DOHH2 (cell line): Measurements from ENCODE around the gene BROX.
"Not testable (repeated sequence)": the region's sequence is repeated elsewhere in the genome, so short reads cannot be mapped to it uniquely, and the experiment has no call there.

Experiments
- H3F3A ChIP-seq: fragments of 200-600 bp; sonication (generic), shearing (Covaris generic); 2 replicates; pipeline ENCODE4 v1.6.0; 2016; ENCODE audit warnings: antibody characterized with exemption, mild to moderate bottlenecking; ENCODE audit not compliant: control insufficient read depth, insufficient read depth
- H3K27ac ChIP-seq: fragments of 200-600 bp; sonication (generic); 2 replicates; pipeline ENCODE4 v1.5.1; 2014; ENCODE audit warnings: low read depth, mild to moderate bottlenecking, low read length, moderate library complexity
- H3K27me3 ChIP-seq: fragments of 200-600 bp; sonication (generic); 2 replicates; pipeline ENCODE4 v1.6.1; 2014; ENCODE audit warnings: mild to moderate bottlenecking, low read length, mixed read lengths; ENCODE audit not compliant: control insufficient read depth
- H3K36me3 ChIP-seq: fragments of 200-600 bp; sonication (generic); 2 replicates; pipeline ENCODE4 v1.6.1; 2014; ENCODE audit warnings: mild to moderate bottlenecking, low read length, moderate library complexity, mixed read lengths; ENCODE audit not compliant: control insufficient read depth
- H3K4me1 ChIP-seq: fragments of 200-600 bp; sonication (generic); 2 replicates; pipeline ENCODE4 v1.6.1; 2014; ENCODE audit warnings: mild to moderate bottlenecking, low read length, mixed read lengths; ENCODE audit not compliant: control insufficient read depth
- H3K4me2 ChIP-seq: fragments of 200-600 bp; sonication (generic); 2 replicates; pipeline ENCODE4 v1.6.0; 2014; ENCODE audit warnings: mild to moderate bottlenecking, low read length, moderate library complexity
- H3K4me3 ChIP-seq: fragments of 200-600 bp; sonication (generic); 2 replicates; pipeline ENCODE4 v1.5.1; 2014; ENCODE audit warnings: mild to moderate bottlenecking, low read length, mixed read lengths
- H3K79me2 ChIP-seq: fragments of 200-600 bp; sonication (generic); 2 replicates; pipeline ENCODE4 v1.6.1; 2014; ENCODE audit warnings: mild to moderate bottlenecking, low read length, mixed read lengths; ENCODE audit not compliant: control insufficient read depth
- H3K9me2 ChIP-seq: fragments of 200-600 bp; sonication (generic); replicated peaks from 2 replicates; pipeline ENCODE4 v1.6.1; 2014; ENCODE audit warnings: mild to moderate bottlenecking, low read length, mixed read lengths; ENCODE audit not compliant: control insufficient read depth
- H3K9me3 ChIP-seq: fragments of 200-600 bp; sonication (generic); 2 replicates; pipeline ENCODE4 v1.6.1; 2014; ENCODE audit warnings: antibody characterized with exemption, low read length, mixed read lengths; ENCODE audit not compliant: control insufficient read depth, insufficient read depth
- H4K20me1 ChIP-seq: fragments of 200-600 bp; sonication (generic); 2 replicates; pipeline ENCODE4 v1.6.0; 2014; ENCODE audit warnings: low read depth, mild to moderate bottlenecking, antibody characterized with exemption, low read length, moderate library complexity; ENCODE audit not compliant: control insufficient read depth, insufficient read depth
- EZH2phosphoT487 ChIP-seq: fragments of 200-600 bp; sonication (generic); IDR thresholded peaks from 2 replicates; pipeline ENCODE4 v1.6.1; 2017; ENCODE audit warnings: borderline replicate concordance, mild to moderate bottlenecking, antibody characterized with exemption, low read length, moderate library complexity, mixed read lengths
- TF ChIP-seq, protein P1 (sequence below): fragments of 200-600 bp; sonication (generic); IDR thresholded peaks from one replicate; pipeline ENCODE4 v1.5.1; 2014; ENCODE audit warnings: antibody characterized with exemption, mild to moderate bottlenecking, low read depth, low read length; ENCODE audit not compliant: poor library complexity, severe bottlenecking

BROX gene, protein sequence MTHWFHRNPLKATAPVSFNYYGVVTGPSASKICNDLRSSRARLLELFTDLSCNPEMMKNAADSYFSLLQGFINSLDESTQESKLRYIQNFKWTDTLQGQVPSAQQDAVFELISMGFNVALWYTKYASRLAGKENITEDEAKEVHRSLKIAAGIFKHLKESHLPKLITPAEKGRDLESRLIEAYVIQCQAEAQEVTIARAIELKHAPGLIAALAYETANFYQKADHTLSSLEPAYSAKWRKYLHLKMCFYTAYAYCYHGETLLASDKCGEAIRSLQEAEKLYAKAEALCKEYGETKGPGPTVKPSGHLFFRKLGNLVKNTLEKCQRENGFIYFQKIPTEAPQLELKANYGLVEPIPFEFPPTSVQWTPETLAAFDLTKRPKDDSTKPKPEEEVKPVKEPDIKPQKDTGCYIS

DNA sequence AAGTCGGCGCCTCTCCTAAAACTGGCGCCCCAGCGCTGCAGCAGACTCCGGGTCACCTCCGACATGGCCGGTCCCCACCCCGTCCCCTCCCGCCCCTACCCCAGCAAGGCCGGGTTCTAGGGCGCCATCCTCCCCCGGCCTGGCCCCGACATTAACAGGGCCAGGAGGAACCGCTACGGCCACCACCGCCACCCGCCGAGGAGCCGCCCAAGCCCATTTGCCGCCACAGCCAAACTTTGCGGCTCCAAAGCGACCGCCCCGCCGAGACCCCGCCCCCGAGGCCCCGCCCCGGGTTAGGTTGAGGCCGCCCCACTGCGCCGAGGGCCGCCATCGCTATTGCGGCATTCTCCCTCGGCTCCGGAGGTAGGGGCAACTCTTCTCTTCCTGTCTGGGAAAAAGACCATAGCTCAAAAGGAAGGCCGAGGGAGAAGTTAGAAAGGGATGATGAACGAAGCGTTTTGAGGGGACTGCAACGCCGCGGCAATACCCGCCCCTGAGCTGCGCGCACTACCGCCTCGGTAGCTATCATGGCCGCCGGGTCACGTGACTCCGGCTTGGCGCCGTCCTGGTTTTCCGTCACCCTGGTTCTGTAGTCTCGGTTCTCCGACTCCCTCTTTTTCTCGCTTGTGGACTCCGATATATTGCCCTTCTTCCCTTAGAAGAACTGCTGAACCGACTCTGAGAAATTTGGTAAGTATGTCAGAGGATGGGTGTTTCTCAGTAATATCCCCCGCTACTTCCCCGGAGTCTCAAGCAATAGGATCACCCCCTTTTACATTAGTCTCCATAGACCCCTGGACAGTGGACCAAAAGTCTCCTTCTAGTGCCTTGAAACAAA is at the start of gene BROX, which contains the start of gene AIDA:
Gene BROX (plus strand): TSS at position 312 of the 838 bp plus-strand sequence. CDS start 3,136 bp downstream, outside the sequence.
Gene AIDA (minus strand): TSS at position 239 of the 838 bp plus-strand sequence. CDS start 174 bp downstream, at position 65.
- Histone ChIP-seq H3K9me2 (no peaks in the 10 kb centered on the region), H4K20me1 (no peaks in the 10 kb centered on the region), H3K4me3 (peak within 1 kb of the TSS; percentile 82), H3F3A (peaks cover 11% of the 10 kb centered on the region), H3K4me2 (peak within 1 kb of the TSS; percentile 78), H3K4me1 (peaks cover 16% of the 10 kb centered on the region), H3K9me3 (no peaks in the 10 kb centered on the region), H3K36me3 (peaks cover 45% of the 10 kb centered on the region), H3K27me3 (no peaks in the 10 kb centered on the region), H3K79me2 (peaks cover 66% of the 10 kb centered on the region), H3K27ac (peak within 1 kb of the TSS; percentile 91)
- TF ChIP-seq, protein P1, sequence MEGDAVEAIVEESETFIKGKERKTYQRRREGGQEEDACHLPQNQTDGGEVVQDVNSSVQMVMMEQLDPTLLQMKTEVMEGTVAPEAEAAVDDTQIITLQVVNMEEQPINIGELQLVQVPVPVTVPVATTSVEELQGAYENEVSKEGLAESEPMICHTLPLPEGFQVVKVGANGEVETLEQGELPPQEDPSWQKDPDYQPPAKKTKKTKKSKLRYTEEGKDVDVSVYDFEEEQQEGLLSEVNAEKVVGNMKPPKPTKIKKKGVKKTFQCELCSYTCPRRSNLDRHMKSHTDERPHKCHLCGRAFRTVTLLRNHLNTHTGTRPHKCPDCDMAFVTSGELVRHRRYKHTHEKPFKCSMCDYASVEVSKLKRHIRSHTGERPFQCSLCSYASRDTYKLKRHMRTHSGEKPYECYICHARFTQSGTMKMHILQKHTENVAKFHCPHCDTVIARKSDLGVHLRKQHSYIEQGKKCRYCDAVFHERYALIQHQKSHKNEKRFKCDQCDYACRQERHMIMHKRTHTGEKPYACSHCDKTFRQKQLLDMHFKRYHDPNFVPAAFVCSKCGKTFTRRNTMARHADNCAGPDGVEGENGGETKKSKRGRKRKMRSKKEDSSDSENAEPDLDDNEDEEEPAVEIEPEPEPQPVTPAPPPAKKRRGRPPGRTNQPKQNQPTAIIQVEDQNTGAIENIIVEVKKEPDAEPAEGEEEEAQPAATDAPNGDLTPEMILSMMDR: no peak
- no peak for TF ChIP-seq EZH2phosphoT487

DNA sequence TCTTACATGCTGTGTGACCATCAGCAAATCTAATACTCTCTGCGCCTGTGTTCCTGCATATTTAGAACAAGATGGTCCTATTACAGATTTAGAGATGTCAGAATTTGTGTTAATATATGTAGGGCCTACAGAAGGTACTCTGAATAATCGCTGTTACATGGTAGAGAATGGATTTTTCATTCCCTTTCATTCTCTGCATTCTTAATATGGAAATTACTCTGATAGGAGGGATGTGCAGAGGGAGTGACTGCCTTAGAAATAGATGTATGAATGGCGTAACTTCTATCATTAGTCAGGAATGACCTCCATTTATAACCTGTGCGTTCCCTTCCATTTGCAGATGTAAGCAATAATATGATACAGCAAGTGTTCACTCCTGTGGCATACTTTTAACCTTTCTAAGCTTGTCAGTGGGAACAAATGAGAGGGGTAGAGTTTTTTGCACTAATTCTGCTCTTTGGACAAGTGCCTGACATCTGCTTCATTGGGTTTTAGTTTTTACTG is 48.9 kb upstream of the BROX start:
- Histone ChIP-seq H3K27ac (no peak overlapping the region), H3K79me2 (no peaks in the 10 kb centered on the region), H3K4me1 (no peaks in the 10 kb centered on the region), H3F3A (no peaks in the 10 kb centered on the region), H3K4me2 (no peak overlapping the region), H3K36me3 (peaks cover 83% of the 10 kb centered on the region), H3K9me2 (no peaks in the 10 kb centered on the region), H4K20me1 (no peaks in the 10 kb centered on the region), H3K27me3 (no peaks in the 10 kb centered on the region), H3K9me3 (no peaks in the 10 kb centered on the region), H3K4me3 (no peak overlapping the region)
- TF ChIP-seq, protein P1: no peak

DNA sequence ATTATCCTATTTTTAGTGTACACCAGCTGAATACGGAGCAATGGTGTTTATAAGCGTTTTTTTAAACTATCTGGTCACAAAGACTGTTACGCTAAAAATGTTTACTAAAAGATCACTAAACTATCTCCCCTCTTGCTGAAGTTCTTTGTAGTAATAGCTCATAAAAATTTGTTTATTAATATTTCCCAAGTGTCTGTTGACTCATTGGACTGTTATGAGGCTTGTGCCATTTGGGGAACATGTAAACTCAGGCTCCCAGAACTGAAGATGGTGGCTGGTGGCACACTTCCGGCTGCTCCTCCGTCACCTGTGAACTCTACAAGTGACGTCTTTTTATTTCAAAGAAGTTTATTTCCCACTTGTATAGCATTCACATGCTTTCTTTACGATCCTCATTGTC is 46.4 kb upstream of the BROX start:
- Histone ChIP-seq H3K36me3 (peaks cover 73% of the 10 kb centered on the region), H4K20me1 (no peaks in the 10 kb centered on the region), H3K9me2 (no peaks in the 10 kb centered on the region), H3K27me3 (no peaks in the 10 kb centered on the region), H3K4me1 (no peaks in the 10 kb centered on the region), H3F3A (no peaks in the 10 kb centered on the region), H3K79me2 (no peaks in the 10 kb centered on the region), H3K4me3 (no peak overlapping the region), H3K27ac (no peak overlapping the region), H3K4me2 (no peak overlapping the region), H3K9me3 (no peaks in the 10 kb centered on the region)
- no peak for TF ChIP-seq EZH2phosphoT487
- TF ChIP-seq, protein P1: no peak

DNA sequence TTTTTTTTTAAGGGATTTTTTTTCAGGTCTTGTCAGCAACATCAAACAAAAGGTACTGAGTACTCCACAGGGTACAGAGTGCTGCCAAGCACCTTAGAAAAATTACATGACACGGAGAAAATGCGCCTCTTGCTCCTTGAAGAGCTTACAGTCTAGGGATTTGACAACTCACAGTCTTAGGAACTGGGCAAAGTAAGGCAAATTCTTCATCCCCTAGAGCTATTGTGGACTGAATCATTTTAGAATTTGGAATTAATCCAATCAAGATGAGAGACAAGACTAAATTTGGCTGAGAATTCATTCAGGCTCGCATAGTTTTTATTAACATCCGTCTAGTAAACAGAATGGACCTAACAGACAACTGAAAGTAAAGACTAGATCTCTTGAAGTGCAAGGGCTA is 44.2 kb upstream of the BROX start:
- not testable (repeated sequence) for H3F3A ChIP-seq, H3K79me2 ChIP-seq, H3K27ac ChIP-seq, H3K4me3 ChIP-seq, H4K20me1 ChIP-seq, H3K9me2 ChIP-seq, H3K4me1 ChIP-seq, H3K4me2 ChIP-seq, H3K27me3 ChIP-seq, H3K9me3 ChIP-seq
- H3K36me3 ChIP-seq: peaks cover 69% of the 10 kb centered on the region

DNA sequence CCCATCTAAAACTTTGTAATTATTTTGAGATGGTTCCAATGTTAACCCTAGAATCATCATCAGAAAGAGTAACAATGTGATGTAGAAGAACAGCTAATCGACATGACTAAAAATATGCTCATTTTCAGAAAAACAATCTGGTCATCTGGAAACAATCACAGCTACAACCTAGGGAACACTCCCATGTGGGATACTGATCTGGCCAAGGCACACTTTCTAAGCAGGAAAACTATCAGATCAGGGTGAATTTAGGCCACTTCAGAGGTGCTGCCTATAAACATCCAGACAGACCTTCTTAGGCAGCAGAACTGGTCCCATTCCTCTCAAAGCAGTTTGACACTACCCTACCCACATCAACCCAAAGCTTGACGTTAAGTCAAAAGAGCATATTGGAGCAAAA is 43.3 kb upstream of the BROX start:
- H3K27ac ChIP-seq, H3K79me2 ChIP-seq, H3K4me1 ChIP-seq, H3K9me3 ChIP-seq, H3K27me3 ChIP-seq, H3F3A ChIP-seq, H3K9me2 ChIP-seq, H3K4me3 ChIP-seq, H3K4me2 ChIP-seq, H4K20me1 ChIP-seq: not testable (repeated sequence)
- peaks cover 62% of the 10 kb centered on the region for H3K36me3 ChIP-seq
